ENCODE results near the gene HIVEP3.

DNA sequence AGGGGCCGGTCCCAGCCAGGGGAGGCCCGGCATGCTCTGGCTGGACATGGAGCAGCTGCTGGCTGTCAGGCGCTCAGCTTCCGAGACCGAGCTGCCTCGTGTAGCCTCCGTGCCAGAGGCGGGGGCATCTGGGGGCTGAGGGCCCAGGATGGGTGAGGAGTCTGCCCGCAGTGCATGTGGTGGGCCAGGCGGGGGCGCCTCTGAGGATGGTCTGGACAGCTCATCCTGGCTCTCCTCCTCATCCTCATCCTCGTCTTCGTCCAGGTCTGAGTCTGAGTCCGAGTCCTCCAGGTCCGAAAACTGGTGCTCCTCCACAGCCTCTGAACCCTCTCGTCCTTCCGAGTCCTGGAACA is 405.4 kb downstream of the HIVEP3 start:
- TF ChIP-seq, protein P1, sequence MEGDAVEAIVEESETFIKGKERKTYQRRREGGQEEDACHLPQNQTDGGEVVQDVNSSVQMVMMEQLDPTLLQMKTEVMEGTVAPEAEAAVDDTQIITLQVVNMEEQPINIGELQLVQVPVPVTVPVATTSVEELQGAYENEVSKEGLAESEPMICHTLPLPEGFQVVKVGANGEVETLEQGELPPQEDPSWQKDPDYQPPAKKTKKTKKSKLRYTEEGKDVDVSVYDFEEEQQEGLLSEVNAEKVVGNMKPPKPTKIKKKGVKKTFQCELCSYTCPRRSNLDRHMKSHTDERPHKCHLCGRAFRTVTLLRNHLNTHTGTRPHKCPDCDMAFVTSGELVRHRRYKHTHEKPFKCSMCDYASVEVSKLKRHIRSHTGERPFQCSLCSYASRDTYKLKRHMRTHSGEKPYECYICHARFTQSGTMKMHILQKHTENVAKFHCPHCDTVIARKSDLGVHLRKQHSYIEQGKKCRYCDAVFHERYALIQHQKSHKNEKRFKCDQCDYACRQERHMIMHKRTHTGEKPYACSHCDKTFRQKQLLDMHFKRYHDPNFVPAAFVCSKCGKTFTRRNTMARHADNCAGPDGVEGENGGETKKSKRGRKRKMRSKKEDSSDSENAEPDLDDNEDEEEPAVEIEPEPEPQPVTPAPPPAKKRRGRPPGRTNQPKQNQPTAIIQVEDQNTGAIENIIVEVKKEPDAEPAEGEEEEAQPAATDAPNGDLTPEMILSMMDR (conservative IDR thresholded peaks at IDR 0.05): peak; percentile 54
- no peak for TF ChIP-seq EZH2 (IDR thresholded peaks at IDR 0.05; ENCODE audit: low read depth)
